Gastrocnemius medialis (tissue), 4 donors: ENCODE measurements around the gene SEMA4A. TPM values are rescaled to one million over a fixed set of nuclear protein-coding genes. Genes with fewer than 3 reads are reported as not detected.

Experiments used
- ATAC-seq, 2 donors: fragments of 150-250 bp; one replicate each; pipeline ENCODE4 v1.9.1; 2016
- DNase-seq, 2 donors: peaks; one replicate each; pipeline ENCODE4 v3.0.0-alpha.2; 2019
- H3K27ac ChIP-seq, 4 donors: fragments of 200-600 bp; sonication (generic); 1 replicate in 1 of 4; 2 replicates in 3 of 4; pipeline ENCODE4 v1.5.1; 2016 to 2018; ENCODE audit warnings: mild to moderate bottlenecking in 2 of 4, moderate library complexity in 1 of 4
- H3K27me3 ChIP-seq, 3 donors: fragments of 200-600 bp; sonication (generic) in 2 of 3; 1 replicate in 1 of 3; 2 replicates in 2 of 3; pipeline versions ENCODE4 v1.5.1 to v1.6.0; 2016 to 2019; ENCODE audit warnings: mild to moderate bottlenecking in 1 of 3, moderate library complexity in 1 of 3
- H3K36me3 ChIP-seq, 2 donors: fragments of 200-600 bp; sonication (generic) in 1 of 2; one replicate each; pipeline ENCODE4 v1.5.1; 2017 to 2018
- H3K4me1 ChIP-seq, 2 donors: fragments of 200-600 bp; sonication (generic) in 1 of 2; one replicate each; pipeline ENCODE4 v1.5.1; 2016 to 2017; ENCODE audit warnings: mild to moderate bottlenecking in 2 of 2
- H3K4me3 ChIP-seq, 4 donors: fragments of 200-600 bp; sonication (generic) in 3 of 4; 1 replicate in 1 of 4; 2 replicates in 3 of 4; pipeline ENCODE4 v1.5.1; 2016 to 2019; ENCODE audit warnings: mild to moderate bottlenecking in 2 of 4
- H3K9me3 ChIP-seq, 3 donors: fragments of 200-600 bp; sonication (generic) in 2 of 3; 1 replicate in 1 of 3; 2 replicates in 2 of 3; pipeline ENCODE4 v1.5.1; 2016 to 2019
- CTCF ChIP-seq, 5 experiments: fragments of 450-650 bp in 3 of 5; fragments of 200-600 bp in 2 of 5; sonication (generic) in 2 of 5; IDR thresholded peaks in 4 of 5; conservative IDR thresholded peaks in 1 of 5; 1 replicate in 4 of 5; 2 replicates in 1 of 5; pipeline ENCODE4 v1.5.1; 2016 to 2019; ENCODE audit warnings: antibody characterized with exemption in 5 of 5, mild to moderate bottlenecking in 3 of 5, moderate library complexity in 3 of 5
- POLR2A ChIP-seq, 2 donors: fragments of 450-650 bp; IDR thresholded peaks; one replicate each; pipeline ENCODE4 v1.6.1; 2017; ENCODE audit warnings: antibody characterized with exemption in 2 of 2, mild to moderate bottlenecking in 2 of 2, moderate library complexity in 2 of 2
- in situ Hi-C, 4 donors: fragments of 200-750 bp; cut with MboI; loops; one replicate each; pipeline versions ENCODE4 v1.15.0 to v1.8.0; 2017; ENCODE audit warnings: low sequenced_read_pairs in 4 of 4
- intact Hi-C: fragments of 100-400 bp; cut with DNase I; formaldehyde crosslinking; loops from one replicate; pipeline ENCODE4 v1.15.1; 2023; ENCODE audit warnings: low total_unique reads
- total RNA-seq, 4 donors: library from RNA; depleted of rRNA; stranded (reverse); fragments of >200 nt; gene quantifications; one replicate each; pipeline versions ENCODE4 v1.1.0 to v1.2.3, GENCODE V29; 2016

The SEMA4A gene
- total RNA-seq, 4 donors from 2014 or later: 0.29 to 2.4 (median 1.2) TPM

DNA sequence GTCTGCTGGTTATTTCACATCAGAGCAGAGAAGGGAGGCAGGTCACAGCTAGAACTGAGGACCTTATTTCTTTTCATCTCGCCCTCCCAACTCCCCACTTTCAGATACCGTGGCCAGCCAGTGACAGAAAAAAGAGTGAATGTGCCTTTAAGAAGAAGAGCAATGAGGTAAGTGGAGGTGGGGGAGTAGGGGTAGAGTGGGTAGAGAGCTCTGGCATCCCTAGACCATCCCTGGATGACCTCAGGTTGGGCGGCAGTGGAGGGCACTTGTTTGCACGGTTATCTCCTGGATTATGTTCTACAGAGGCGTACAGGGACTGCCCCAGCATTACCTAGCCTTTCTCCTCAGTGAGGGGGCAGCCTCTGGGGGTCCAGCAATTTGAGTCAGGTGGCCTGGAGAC lies 4.6 kb downstream of the SEMA4A start:
- ATAC-seq (no peak), DNase-seq (no peak)
- TF ChIP-seq CTCF (IDR thresholded peaks at IDR 0.05 in 4 of 5, conservative IDR thresholded peaks at IDR 0.05 in 1 of 5) (no peak), POLR2A (IDR thresholded peaks at IDR 0.05) (no peak)
- Histone ChIP-seq H3K27me3 (no peaks in the 10 kb centered on the region), H3K4me3 (no peak overlapping the region), H3K36me3 (no peaks in the 10 kb centered on the region), H3K27ac (no peak overlapping the region), H3K4me1 (peaks cover 10 to 18% of the 10 kb centered on the region in 2 donors), H3K9me3 (no peaks in the 10 kb centered on the region)
- in situ Hi-C loops (no loop called here), intact Hi-C loops (no loop called here)

DNA sequence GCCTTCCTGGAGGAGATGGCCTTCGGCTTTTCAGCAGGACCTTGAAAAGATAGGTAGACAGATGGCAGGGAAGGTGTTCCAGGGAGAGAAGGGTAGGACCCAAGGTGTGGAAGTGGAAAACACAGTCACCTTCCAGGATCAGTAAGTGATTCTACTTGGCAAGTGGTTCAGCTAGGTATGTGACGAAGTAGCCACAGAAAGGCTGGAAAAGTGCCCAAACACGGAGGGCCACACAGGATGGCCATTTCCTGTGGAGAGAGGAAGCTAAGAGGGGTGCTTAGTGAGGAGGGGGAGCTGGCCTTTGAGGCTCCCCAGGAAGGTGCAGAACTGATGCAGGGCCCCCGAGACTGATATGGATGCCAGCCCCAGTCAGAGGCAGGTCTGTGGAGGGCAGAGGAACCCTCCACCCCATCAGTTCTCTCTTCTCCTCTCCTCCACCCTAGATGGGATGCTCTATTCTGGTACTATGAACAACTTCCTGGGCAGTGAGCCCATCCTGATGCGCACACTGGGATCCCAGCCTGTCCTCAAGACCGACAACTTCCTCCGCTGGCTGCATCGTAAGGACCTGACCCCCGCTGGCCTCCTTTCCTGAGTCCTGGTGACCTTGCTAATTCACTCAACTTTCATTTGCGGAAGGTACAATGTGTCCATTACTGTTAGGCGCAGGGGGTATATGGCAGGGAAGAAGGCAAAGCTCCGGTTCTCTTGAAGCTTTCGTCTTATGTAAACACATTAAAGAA lies 6.8 kb downstream of the SEMA4A start:
- H3K27ac ChIP-seq: peak overlapping the region; percentile 93 to 97 (median 94)
- DNase-seq (peak; percentile 76 to 89), ATAC-seq (peak; percentile 85 to 90)
- peak in 1 of 2 donors; percentile 52 for TF ChIP-seq POLR2A (IDR thresholded peaks at IDR 0.05)
- no peak for TF ChIP-seq CTCF (IDR thresholded peaks at IDR 0.05 in 4 of 5, conservative IDR thresholded peaks at IDR 0.05 in 1 of 5)
- no peaks in the 10 kb centered on the region for H3K27me3 ChIP-seq
- H3K4me3 ChIP-seq: peak overlapping the region; percentile 56 to 80 (median 62)
- H3K9me3 ChIP-seq: no peaks in the 10 kb centered on the region
- peaks cover 10 to 18% of the 10 kb centered on the region in 2 donors for H3K4me1 ChIP-seq
- intact Hi-C loops (loop anchor here (2.0 to 10.0 kb wide), 2 partner anchors 53 to 305 kb away; partner anchors contain the start of genes GON4L, PMF1 and SYT11), in situ Hi-C loops (no loop called here)
- no peaks in the 10 kb centered on the region for H3K36me3 ChIP-seq

- ATAC-seq: peak; percentile 85 to 86
- intact Hi-C loops: loop anchor here (1.0 to 10.0 kb wide), 3 partner anchors 34 to 306 kb away; partner anchors contain the start of genes GON4L, PMF1, SLC25A44 and SYT11
Measured at GRCh38 chr1:156160743-156161171, 7.4 kb downstream of the SEMA4A start.

DNA sequence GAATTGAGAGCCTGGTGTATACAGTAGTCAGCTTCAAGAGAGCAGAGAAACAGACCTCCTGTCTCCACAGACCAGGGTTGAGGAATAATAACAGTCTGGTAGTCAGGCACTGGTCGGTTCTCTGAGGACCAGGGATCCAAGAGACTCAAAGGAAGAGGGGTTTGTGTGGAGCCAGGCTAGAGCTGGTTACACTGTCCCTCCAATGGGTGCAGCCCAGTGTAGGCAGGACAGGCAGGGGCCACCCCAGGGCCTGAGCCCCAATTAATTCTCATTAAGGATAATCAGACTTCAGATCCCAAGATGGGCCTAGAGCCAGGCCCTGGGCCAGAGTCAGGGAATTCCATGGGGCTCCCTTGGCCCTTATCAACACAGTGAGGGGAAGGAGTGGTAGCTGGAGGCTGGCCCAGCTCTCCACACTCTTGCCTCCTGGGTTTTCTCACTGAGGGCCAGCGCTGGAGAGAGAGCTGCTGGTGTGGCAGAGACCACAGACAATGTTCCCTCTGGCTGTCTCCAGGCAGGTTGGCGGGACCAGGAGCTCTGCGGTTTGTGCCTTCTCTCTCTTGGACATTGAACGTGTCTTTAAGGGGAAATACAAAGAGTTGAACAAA lies 9.1 kb downstream of the SEMA4A start:
- Histone ChIP-seq H3K36me3 (no peaks in the 10 kb centered on the region), H3K27ac (peak overlapping the region; percentile 93 to 97 (median 94)), H3K9me3 (no peaks in the 10 kb centered on the region), H3K27me3 (no peaks in the 10 kb centered on the region), H3K4me1 (peaks cover 10 to 18% of the 10 kb centered on the region in 2 donors), H3K4me3 (no peak overlapping the region)
- in situ Hi-C loops: no loop called here
- no peak for TF ChIP-seq POLR2A (IDR thresholded peaks at IDR 0.05)
- no peak for TF ChIP-seq CTCF (IDR thresholded peaks at IDR 0.05 in 4 of 5, conservative IDR thresholded peaks at IDR 0.05 in 1 of 5)
- no peak for ATAC-seq
- no peak for DNase-seq
- intact Hi-C loops: loop anchor here (10.0 kb wide), 1 partner anchor 308 kb away; the partner anchor contains the start of genes GON4L and SYT11

More at GRCh38 chr1:156160743-156161171, 7.4 kb downstream of the SEMA4A start:
- DNase-seq: peak; percentile 84 to 91
- Histone ChIP-seq H3K4me3 (peak overlapping the region; percentile 56 to 80 (median 62)), H3K27me3 (no peaks in the 10 kb centered on the region), H3K9me3 (no peaks in the 10 kb centered on the region), H3K4me1 (peaks cover 10 to 18% of the 10 kb centered on the region in 2 donors), H3K36me3 (no peaks in the 10 kb centered on the region), H3K27ac (peak overlapping the region; percentile 93 to 97 (median 94))
- in situ Hi-C loops: no loop called here
- TF ChIP-seq CTCF (IDR thresholded peaks at IDR 0.05 in 4 of 5, conservative IDR thresholded peaks at IDR 0.05 in 1 of 5) (no peak), POLR2A (IDR thresholded peaks at IDR 0.05) (peak; percentile 28 to 45)
